WI38 (cell line): ENCODE results near the gene OR5P2.
"Not testable (repeated sequence)": the region's sequence is repeated elsewhere in the genome, so short reads cannot be mapped to it uniquely, and the experiment has no call there.

ENCODE experiments used
- H3K4me3 ChIP-seq: 2 replicates; pipeline ENCODE4 v1.5.1; 2011; ENCODE audit warnings: low read depth, mild to moderate bottlenecking, control low read depth, low read length
- TF ChIP-seq, protein P1 (sequence below): IDR thresholded peaks from 2 replicates; pipeline ENCODE4 v1.5.1; 2012; ENCODE audit warnings: low read depth, mild to moderate bottlenecking, control low read depth, low read length

The OR5P2 gene

DNA sequence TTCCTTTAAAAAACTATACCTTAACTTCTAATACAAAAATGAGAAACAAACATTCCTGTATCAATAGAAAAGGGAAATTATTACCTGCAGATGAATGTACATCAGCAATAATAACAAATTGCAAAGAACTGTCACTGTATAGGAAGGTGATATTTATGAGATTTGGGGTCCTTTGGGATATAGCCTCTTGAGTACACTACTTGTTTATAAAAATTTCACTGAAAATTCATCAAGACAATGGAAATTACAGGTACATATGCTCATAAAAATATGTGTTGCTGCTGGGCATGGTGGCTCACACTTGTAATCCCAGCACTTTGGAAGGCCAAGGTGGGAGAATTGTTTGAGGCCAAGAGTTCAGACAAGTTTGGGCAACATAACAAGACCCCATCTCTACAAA is 34.0 kb upstream of the OR5P2 start, which contains the start of gene OR5P3:
OR5P3 (minus strand) TSS at position 101 of the 400 bp plus-strand sequence.
- no peak within 1 kb of the TSS for H3K4me3 ChIP-seq
- TF ChIP-seq, protein P1, sequence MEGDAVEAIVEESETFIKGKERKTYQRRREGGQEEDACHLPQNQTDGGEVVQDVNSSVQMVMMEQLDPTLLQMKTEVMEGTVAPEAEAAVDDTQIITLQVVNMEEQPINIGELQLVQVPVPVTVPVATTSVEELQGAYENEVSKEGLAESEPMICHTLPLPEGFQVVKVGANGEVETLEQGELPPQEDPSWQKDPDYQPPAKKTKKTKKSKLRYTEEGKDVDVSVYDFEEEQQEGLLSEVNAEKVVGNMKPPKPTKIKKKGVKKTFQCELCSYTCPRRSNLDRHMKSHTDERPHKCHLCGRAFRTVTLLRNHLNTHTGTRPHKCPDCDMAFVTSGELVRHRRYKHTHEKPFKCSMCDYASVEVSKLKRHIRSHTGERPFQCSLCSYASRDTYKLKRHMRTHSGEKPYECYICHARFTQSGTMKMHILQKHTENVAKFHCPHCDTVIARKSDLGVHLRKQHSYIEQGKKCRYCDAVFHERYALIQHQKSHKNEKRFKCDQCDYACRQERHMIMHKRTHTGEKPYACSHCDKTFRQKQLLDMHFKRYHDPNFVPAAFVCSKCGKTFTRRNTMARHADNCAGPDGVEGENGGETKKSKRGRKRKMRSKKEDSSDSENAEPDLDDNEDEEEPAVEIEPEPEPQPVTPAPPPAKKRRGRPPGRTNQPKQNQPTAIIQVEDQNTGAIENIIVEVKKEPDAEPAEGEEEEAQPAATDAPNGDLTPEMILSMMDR, result no peak

- no peak overlapping the region for H3K4me3 ChIP-seq
- TF ChIP-seq, protein P1, result no peak
Measured at GRCh38 chr11:7826324-7826723, 29.6 kb upstream of the OR5P2 start.

GRCh38 chr11:7820417-7820816 is 23.7 kb upstream of the OR5P2 start:
- H3K4me3 ChIP-seq, result not testable (repeated sequence)

- H3K4me3 ChIP-seq, result not testable (repeated sequence)
Measured at GRCh38 chr11:7814897-7815296, 18.2 kb upstream of the OR5P2 start.

DNA sequence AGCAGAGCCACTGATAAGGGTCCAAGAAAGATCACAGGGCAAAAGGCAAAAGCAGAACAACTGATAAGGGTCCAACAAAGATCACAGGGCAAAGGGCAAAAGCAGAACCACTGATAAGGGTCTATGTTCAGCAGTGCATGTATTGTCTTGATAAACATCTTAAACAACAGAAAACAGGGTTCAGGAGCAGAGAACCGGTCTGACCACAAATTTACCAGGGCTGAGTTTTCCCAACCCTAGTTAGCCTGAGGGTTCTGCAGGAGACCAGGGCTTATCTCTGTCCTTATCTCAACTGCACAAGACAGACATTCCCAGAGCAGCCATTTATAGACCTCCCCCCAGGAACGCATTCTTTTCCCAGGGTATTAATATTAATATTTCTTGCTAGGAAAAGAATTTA is 13.6 kb upstream of the OR5P2 start:
- H3K4me3 ChIP-seq, result not testable (repeated sequence)

- H3K4me3 ChIP-seq, result no peak overlapping the region
- TF ChIP-seq, protein P1, result no peak
Measured at GRCh38 chr11:7793233-7793632, 3.5 kb downstream of the OR5P2 start.

DNA sequence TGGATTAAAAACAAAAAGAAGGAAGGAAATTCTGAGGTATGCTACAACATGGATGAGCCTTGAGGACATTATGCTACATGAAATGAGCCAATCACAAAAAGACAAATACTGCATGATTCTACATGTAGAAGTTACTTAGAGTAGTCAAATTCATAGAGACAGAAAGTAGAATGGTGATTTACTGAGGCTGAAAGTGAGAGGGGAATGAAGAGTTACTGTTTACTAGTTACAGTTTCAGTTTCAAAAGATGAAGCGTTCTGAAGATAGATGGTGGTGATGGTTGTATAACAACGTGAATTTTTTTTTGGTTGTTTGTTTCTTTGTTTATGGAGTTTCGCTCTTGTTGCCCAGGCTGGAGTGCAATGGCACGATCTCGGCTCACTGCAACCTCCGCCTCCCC is 9.5 kb downstream of the OR5P2 start:
- H3K4me3 ChIP-seq, result no peak overlapping the region
- TF ChIP-seq, protein P1, result no peak

GRCh38 chr11:7775689-7776088 is 21.1 kb downstream of the OR5P2 start:
- H3K4me3 ChIP-seq, result no peak overlapping the region
- TF ChIP-seq, protein P1, result no peak

GRCh38 chr11:7764301-7764700 is 32.4 kb downstream of the OR5P2 start:
- H3K4me3 ChIP-seq, result not testable (repeated sequence)

DNA sequence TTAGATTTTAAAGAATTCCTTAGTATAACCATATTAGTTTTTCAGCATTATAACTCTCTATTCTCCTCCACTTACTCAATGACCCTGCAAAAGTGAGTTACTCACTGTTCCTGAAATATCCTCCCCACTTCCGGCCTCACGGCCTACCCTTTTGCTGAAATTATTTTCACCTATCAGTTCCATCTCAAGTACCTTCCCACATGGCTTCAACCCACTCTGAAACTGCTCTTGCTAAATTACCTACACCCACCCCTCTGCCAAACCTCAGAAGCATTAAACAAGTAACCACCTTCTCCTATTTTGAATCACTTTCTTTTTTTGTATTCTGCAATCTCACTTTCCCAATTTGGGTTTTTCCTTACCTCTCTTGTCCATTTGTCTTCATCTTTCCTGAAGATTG is 37.7 kb downstream of the OR5P2 start:
- TF ChIP-seq, protein P1, result no peak
- H3K4me3 ChIP-seq, result no peak overlapping the region
